ENCODE data around the gene CALY. TPM values are rescaled to one million over a fixed set of nuclear protein-coding genes. Genes with fewer than 3 reads are reported as not detected.

Gene CALY
- total and polyA plus RNA-seq, 7 donors = 0.05 TPM; not detected in 6

- 84 to 89% (median 88%) methylated on average over 13 of the region's 13 CpGs for WGBS, 3 donors
- peaks cover 12% of the 10 kb centered on the region for H3K4me1 ChIP-seq
- intact Hi-C loops (cut with DNase I) = no loop called here
- H3K36me3 ChIP-seq (ENCODE audit: insufficient read depth in 1 of 2, low read depth in 1 of 2) = no peaks in the 10 kb centered on the region
- no peaks in the 10 kb centered on the region for H3K9me3 ChIP-seq
- H3K27ac ChIP-seq = no peak overlapping the region
- no peak for ATAC-seq
- TF ChIP-seq, protein P1, sequence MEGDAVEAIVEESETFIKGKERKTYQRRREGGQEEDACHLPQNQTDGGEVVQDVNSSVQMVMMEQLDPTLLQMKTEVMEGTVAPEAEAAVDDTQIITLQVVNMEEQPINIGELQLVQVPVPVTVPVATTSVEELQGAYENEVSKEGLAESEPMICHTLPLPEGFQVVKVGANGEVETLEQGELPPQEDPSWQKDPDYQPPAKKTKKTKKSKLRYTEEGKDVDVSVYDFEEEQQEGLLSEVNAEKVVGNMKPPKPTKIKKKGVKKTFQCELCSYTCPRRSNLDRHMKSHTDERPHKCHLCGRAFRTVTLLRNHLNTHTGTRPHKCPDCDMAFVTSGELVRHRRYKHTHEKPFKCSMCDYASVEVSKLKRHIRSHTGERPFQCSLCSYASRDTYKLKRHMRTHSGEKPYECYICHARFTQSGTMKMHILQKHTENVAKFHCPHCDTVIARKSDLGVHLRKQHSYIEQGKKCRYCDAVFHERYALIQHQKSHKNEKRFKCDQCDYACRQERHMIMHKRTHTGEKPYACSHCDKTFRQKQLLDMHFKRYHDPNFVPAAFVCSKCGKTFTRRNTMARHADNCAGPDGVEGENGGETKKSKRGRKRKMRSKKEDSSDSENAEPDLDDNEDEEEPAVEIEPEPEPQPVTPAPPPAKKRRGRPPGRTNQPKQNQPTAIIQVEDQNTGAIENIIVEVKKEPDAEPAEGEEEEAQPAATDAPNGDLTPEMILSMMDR (IDR thresholded peaks at IDR 0.05) = no peak
- H3K4me3 ChIP-seq = no peak overlapping the region
- peaks cover 0 to 75% (median 37%) of the 10 kb centered on the region in 3 donors for H3K27me3 ChIP-seq (ENCODE audit: insufficient read depth in 3 of 3, low read length in 2 of 3)
- peak in 1 of 2 donors; percentile 40 for DNase-seq
Observed at GRCh38 chr10:133339708-133340380, 3.1 kb upstream of the CALY start.

GRCh38 chr10:133338080-133339071 lies 1.7 kb upstream of the CALY start:
- 89 to 92% (median 90%) methylated on average over 10 of the region's 10 CpGs for WGBS, 3 donors
- no peaks in the 10 kb centered on the region for H3K9me3 ChIP-seq
- DNase-seq (peak in 1 of 2 donors; percentile 36), ATAC-seq (no peak)
- peaks cover 12% of the 10 kb centered on the region for H3K4me1 ChIP-seq
- H3K36me3 ChIP-seq (ENCODE audit: insufficient read depth in 1 of 2, low read depth in 1 of 2) = no peaks in the 10 kb centered on the region
- intact Hi-C loops (cut with DNase I) = no loop called here
- no peak overlapping the region for H3K4me3 ChIP-seq
- H3K27me3 ChIP-seq (ENCODE audit: insufficient read depth in 3 of 3, low read length in 2 of 3) = peaks cover 0 to 71% (median 41%) of the 10 kb centered on the region in 3 donors
- TF ChIP-seq, protein P1 (IDR thresholded peaks at IDR 0.05) = no peak
- no peak overlapping the region for H3K27ac ChIP-seq

DNA sequence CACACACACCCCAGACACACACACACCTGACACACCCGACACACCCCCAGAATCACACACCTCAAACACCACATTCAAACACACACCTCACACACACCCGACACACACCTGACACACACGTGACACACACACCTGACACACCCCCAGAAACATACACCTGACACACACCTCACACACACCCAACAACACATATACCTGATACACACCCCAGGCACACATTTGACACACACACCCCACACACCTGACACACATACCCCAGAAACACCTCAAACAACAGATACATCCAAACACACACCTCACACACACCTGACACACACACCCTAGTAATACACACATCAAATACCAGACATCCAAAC lies 652 bp upstream of the CALY start:
- H3K4me1 ChIP-seq = peaks cover 12% of the 10 kb centered on the region
- no peak overlapping the region for H3K27ac ChIP-seq
- no peaks in the 10 kb centered on the region for H3K9me3 ChIP-seq
- TF ChIP-seq, protein P1 (IDR thresholded peaks at IDR 0.05) = no peak
- 81 to 95% (median 86%) methylated on average over 3 of the region's 3 CpGs for WGBS, 3 donors
- H3K27me3 ChIP-seq (ENCODE audit: insufficient read depth in 3 of 3, low read length in 2 of 3) = peaks cover 0 to 66% (median 45%) of the 10 kb centered on the region in 3 donors
- intact Hi-C loops (cut with DNase I) = no loop called here
- no peak for ATAC-seq
- H3K36me3 ChIP-seq (ENCODE audit: insufficient read depth in 1 of 2, low read depth in 1 of 2) = no peaks in the 10 kb centered on the region
- DNase-seq = peak in 1 of 2 donors; percentile 12
- H3K4me3 ChIP-seq = no peak overlapping the region

- DNase-seq = peak; percentile 9 to 51
- intact Hi-C loops (cut with DNase I) = no loop called here
- Histone ChIP-seq H3K4me1 (peaks cover 12% of the 10 kb centered on the region), H3K4me3 (peak overlapping the region; percentile 56), H3K27ac (no peak overlapping the region), H3K9me3 (no peaks in the 10 kb centered on the region), H3K36me3 (ENCODE audit: insufficient read depth in 1 of 2, low read depth in 1 of 2) (no peaks in the 10 kb centered on the region), H3K27me3 (ENCODE audit: insufficient read depth in 3 of 3, low read length in 2 of 3) (peaks cover 0 to 66% (median 47%) of the 10 kb centered on the region in 3 donors)
- TF ChIP-seq, protein P1 (IDR thresholded peaks at IDR 0.05) = no peak
- 2 to 4% (median 3%) methylated on average over 27 to 41 of the region's 41 CpGs for WGBS, 3 donors
- no peak for ATAC-seq
Observed at GRCh38 chr10:133336118-133336576, 549 bp downstream of the CALY start.

Data from psoas muscle (tissue), 8 donors.